ENCODE data around the gene SH3RF1. TPM values are rescaled to one million over a fixed set of nuclear protein-coding genes. Genes with fewer than 3 reads are reported as not detected.

Gene SH3RF1
- total RNA-seq, 2 donors from 2014 or later = 42.9 to 57.5 TPM

- TF ChIP-seq CTCF (IDR thresholded peaks at IDR 0.05) (no peak), POLR2A (IDR thresholded peaks at IDR 0.05) (no peak)
- no peak for DNase-seq (ENCODE audit: low spot score)
- 67% methylated on average over 3 of the region's 3 CpGs for WGBS
- H3K9me3 ChIP-seq = no peaks in the 10 kb centered on the region
- intact Hi-C loops (cut with DNase I) = no loop called here
- no peak overlapping the region for H3K27ac ChIP-seq
- no peaks in the 10 kb centered on the region for H3K4me1 ChIP-seq (replicated peaks)
- H3K27me3 ChIP-seq (replicated peaks; ENCODE audit: insufficient read depth) = no peaks in the 10 kb centered on the region
- no peaks in the 10 kb centered on the region for H3K36me3 ChIP-seq
- H3K4me3 ChIP-seq = no peak overlapping the region
Measured at GRCh38 chr4:169221662-169222061, 49.1 kb downstream of the SH3RF1 start.

DNA sequence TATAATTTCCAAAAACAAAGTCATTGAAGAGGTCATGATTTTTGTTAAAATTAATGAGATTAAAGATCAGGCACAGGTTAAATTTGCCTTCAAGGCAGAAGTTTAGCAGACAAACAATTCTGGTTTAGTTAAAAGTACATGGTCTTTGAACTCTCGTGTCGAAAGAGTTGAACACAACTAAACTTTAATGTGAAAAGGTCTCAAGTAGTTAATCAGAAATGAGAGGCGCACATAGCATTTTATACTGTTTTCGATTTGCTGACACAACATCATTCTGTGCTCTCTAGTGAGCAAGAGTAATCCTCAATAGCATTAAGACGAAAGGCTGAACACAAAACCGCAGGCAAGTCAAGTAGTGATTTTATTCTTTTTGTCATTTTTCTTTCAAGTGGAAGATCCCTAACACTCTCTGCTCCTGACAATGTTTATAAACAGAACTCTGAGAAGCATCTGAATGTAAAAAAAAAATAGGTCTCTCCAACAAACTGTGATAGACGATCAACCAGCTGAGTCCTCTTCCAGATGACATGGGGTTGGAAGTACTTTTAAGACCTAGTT, 49.8 kb downstream of the SH3RF1 start:
- TF ChIP-seq POLR2AphosphoS5 (IDR thresholded peaks at IDR 0.05) = no peak
- no peak for TF ChIP-seq POLR2A (IDR thresholded peaks at IDR 0.05)
- TF ChIP-seq CTCF (IDR thresholded peaks at IDR 0.05) = no peak
- Histone ChIP-seq H3K4me3 (no peak overlapping the region), H3K27ac (no peak overlapping the region), H3K27me3 (replicated peaks; ENCODE audit: insufficient read depth) (no peaks in the 10 kb centered on the region), H3K36me3 (no peaks in the 10 kb centered on the region), H3K4me1 (replicated peaks) (no peaks in the 10 kb centered on the region), H3K9me3 (no peaks in the 10 kb centered on the region)
- 81% methylated on average over 7 of the region's 7 CpGs for WGBS
- no peak for DNase-seq (ENCODE audit: low spot score)
- intact Hi-C loops (cut with DNase I) = no loop called here

GRCh38 chr4:169220447-169220846, 50.3 kb downstream of the SH3RF1 start:
- no peak overlapping the region for H3K27ac ChIP-seq
- DNase-seq (ENCODE audit: low spot score) = no peak
- intact Hi-C loops (cut with DNase I) = no loop called here
- H3K4me1 ChIP-seq (replicated peaks) = no peaks in the 10 kb centered on the region
- TF ChIP-seq CTCF (IDR thresholded peaks at IDR 0.05) (no peak), POLR2AphosphoS5 (IDR thresholded peaks at IDR 0.05) (no peak), POLR2A (IDR thresholded peaks at IDR 0.05) (no peak)
- H3K36me3 ChIP-seq = no peaks in the 10 kb centered on the region
- H3K27me3 ChIP-seq (replicated peaks; ENCODE audit: insufficient read depth) = no peaks in the 10 kb centered on the region
- no peak overlapping the region for H3K4me3 ChIP-seq
- no peaks in the 10 kb centered on the region for H3K9me3 ChIP-seq
- WGBS = 83% methylated on average over 3 of the region's 3 CpGs

DNA sequence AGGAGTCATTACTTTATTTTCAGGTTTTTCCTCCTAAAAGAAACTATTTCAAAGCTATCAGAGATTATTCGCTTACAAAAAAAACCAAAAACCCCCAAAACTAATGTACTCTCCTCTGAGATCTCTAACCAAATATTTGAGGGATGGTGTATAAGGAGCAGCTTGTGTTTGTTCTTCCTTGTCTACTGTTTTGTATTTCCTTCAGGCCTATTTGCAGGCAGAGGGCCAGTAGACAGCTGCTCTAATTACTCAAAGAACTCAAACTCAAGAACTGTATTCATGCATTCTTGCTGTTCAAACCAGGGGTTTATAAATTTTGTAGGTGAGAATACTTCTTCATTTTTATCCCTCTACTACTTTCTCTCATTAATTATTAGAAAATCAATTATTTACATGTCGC, 51.3 kb downstream of the SH3RF1 start:
- Histone ChIP-seq H3K9me3 (no peaks in the 10 kb centered on the region), H3K4me3 (no peak overlapping the region), H3K27ac (no peak overlapping the region), H3K36me3 (no peaks in the 10 kb centered on the region), H3K27me3 (replicated peaks; ENCODE audit: insufficient read depth) (no peaks in the 10 kb centered on the region), H3K4me1 (replicated peaks) (no peaks in the 10 kb centered on the region)
- no peak for TF ChIP-seq CTCF (IDR thresholded peaks at IDR 0.05)
- TF ChIP-seq POLR2AphosphoS5 (IDR thresholded peaks at IDR 0.05) = no peak
- TF ChIP-seq POLR2A (IDR thresholded peaks at IDR 0.05) = no peak
- intact Hi-C loops (cut with DNase I) = no loop called here
- peak; percentile 27 for DNase-seq (ENCODE audit: low spot score)
- whole genome bisulfite sequencing = 52% methylated on average over 2 of the region's 2 CpGs

- Histone ChIP-seq H3K4me3 (no peak overlapping the region), H3K9me3 (no peaks in the 10 kb centered on the region), H3K27ac (no peak overlapping the region), H3K36me3 (no peaks in the 10 kb centered on the region), H3K4me1 (replicated peaks) (no peaks in the 10 kb centered on the region), H3K27me3 (replicated peaks; ENCODE audit: insufficient read depth) (no peaks in the 10 kb centered on the region)
- intact Hi-C loops (cut with DNase I) = no loop called here
- TF ChIP-seq CTCF (IDR thresholded peaks at IDR 0.05) (no peak), POLR2A (IDR thresholded peaks at IDR 0.05) (no peak), POLR2AphosphoS5 (IDR thresholded peaks at IDR 0.05) (no peak)
- DNase-seq (ENCODE audit: low spot score) = no peak
- 72% methylated on average over 4 of the region's 4 CpGs for WGBS
Measured at GRCh38 chr4:169215656-169216055, 55.1 kb downstream of the SH3RF1 start.

Data from prostate gland (tissue), 2 donors.